ENCODE results near the gene OSBPL10. TPM values are rescaled to one million over a fixed set of nuclear protein-coding genes. Genes with fewer than 3 reads are reported as not detected.

The OSBPL10 gene
- polyA plus RNA-seq, 1 donor, result 12.4 TPM

DNA sequence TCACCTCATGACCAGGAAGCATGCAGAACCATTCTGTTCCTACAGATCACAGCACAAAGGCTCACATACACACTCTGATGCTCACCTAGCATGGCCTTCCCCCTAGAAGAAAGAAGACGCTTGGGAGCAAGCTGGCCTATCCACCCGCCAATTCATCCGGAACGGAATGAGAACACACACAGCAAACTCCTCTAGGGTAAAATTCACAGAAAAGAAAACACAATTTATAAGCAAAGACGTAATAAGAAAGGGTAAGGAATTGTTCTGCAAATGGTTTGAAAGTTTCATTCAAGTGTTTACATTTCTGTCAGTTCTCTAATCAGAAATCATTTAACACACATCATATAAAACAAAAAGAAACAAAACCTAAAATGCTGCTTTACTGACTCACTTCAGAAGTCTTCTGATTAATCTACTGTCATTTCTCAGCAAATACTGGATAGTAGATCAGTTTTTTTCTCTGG is 218.1 kb downstream of the OSBPL10 start:
- Histone ChIP-seq H3K27ac (ENCODE audit: low read length) (no peak overlapping the region), H3K9me3 (ENCODE audit: control insufficient read depth, low read depth, low read length) (no peaks in the 10 kb centered on the region), H3K27me3 (ENCODE audit: control insufficient read depth, insufficient read depth, low read length) (no peaks in the 10 kb centered on the region), H3K36me3 (ENCODE audit: control insufficient read depth, insufficient read depth, low read length) (no peaks in the 10 kb centered on the region), H3K4me1 (ENCODE audit: control insufficient read depth, insufficient read depth, low read length) (no peaks in the 10 kb centered on the region), H3K4me3 (ENCODE audit: low read length) (no peak overlapping the region)
- DNase-seq, result no peak
- 67% methylated on average over 1 of the region's 5 CpGs for WGBS (ENCODE audit: insufficient coverage, low lambda C conversion rate)

DNA sequence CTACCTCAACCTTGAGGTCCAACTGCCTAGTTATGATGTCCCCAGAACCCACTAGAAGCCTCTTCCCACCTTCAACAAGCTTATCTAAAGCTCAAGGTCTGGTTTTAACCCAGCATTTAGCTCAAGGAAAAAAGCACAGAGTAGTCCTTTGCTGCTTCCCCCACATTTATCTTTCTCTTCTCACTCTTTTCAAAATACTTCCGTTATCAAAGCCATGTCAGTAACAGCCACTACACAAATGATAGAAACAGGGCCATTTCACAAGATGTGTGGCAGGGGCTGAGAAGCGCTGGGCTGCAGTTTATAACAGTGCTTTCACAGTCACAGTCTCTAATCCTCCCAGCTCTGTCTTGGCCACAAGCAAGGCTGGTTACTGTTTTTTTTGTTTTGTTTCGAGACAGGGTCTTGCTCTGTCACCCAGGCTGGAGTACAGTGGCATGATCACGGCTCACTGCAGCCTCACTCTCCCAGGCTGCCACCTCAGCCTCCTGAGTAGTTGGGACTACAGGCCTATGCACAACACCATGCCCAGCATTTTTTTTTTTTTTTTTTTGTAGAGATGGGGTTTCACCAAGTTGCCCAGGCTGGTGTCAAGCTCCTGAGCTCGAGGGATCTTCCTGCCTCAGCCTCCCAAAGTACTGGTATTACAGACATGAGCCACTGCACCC is 218.8 kb downstream of the OSBPL10 start:
- no peak overlapping the region for H3K4me3 ChIP-seq (ENCODE audit: low read length)
- DNase-seq, result no peak
- H3K4me1 ChIP-seq (ENCODE audit: control insufficient read depth, insufficient read depth, low read length), result no peaks in the 10 kb centered on the region
- H3K36me3 ChIP-seq (ENCODE audit: control insufficient read depth, insufficient read depth, low read length), result no peaks in the 10 kb centered on the region
- H3K27ac ChIP-seq (ENCODE audit: low read length), result no peak overlapping the region
- H3K9me3 ChIP-seq (ENCODE audit: control insufficient read depth, low read depth, low read length), result no peaks in the 10 kb centered on the region
- H3K27me3 ChIP-seq (ENCODE audit: control insufficient read depth, insufficient read depth, low read length), result no peaks in the 10 kb centered on the region
- 100% methylated on average over 1 of the region's 5 CpGs for WGBS (ENCODE audit: insufficient coverage, low lambda C conversion rate)

DNA sequence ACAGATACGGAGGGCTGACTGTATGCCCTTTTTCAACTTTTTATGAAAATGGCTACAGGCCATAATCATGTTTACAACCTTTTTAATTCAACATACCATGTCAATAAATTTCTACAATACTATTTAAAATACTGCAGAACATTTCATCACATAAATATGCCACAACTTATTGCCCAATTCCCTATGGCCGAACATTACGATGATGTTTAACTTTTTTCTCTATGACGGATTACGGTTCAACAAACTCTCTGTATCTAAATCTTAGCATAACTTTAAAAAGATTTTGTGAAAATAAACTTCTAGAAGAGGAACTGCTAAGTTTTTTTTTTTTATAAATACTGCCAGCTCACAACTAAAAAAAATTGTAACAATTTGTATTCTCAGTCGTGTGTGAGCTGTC is 220.4 kb downstream of the OSBPL10 start:
- no peak overlapping the region for H3K27ac ChIP-seq (ENCODE audit: low read length)
- no peaks in the 10 kb centered on the region for H3K36me3 ChIP-seq (ENCODE audit: control insufficient read depth, insufficient read depth, low read length)
- H3K4me3 ChIP-seq (ENCODE audit: low read length), result no peak overlapping the region
- no peaks in the 10 kb centered on the region for H3K27me3 ChIP-seq (ENCODE audit: control insufficient read depth, insufficient read depth, low read length)
- no peak for DNase-seq
- 97% methylated on average over 5 of the region's 6 CpGs for WGBS (ENCODE audit: insufficient coverage, low lambda C conversion rate)
- no peaks in the 10 kb centered on the region for H3K9me3 ChIP-seq (ENCODE audit: control insufficient read depth, low read depth, low read length)
- H3K4me1 ChIP-seq (ENCODE audit: control insufficient read depth, insufficient read depth, low read length), result no peaks in the 10 kb centered on the region

DNA sequence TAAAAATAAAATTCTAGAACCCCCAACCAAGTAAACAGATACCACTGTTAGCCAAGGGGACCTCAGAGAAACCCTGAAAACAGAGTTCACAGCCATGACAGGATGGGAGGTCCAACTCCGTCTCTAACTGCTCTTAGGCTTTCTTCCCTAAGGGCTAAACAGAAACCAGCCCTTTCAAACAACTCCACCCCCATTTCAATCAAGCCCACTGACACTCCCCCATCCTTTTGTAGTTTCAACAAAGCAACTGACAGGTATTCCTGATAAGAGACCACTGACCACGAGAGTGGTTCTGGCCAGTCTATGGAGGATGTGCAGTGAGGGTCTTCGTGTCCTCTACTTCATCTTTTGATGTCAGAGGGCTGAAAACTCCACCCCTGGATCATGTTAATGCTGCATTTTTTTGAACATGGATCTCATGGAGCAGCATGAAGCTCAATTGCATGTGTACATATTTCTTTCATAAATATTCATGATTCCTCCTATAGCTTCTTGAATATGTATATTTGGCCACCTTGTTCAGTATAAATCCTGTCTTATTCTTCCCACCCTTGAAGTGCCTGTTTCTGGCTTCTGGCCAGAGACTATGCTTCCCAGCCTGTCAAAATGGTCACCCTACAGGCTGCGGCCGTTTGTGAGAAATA is 222.6 kb downstream of the OSBPL10 start:
- Histone ChIP-seq H3K4me1 (ENCODE audit: control insufficient read depth, insufficient read depth, low read length) (no peaks in the 10 kb centered on the region), H3K9me3 (ENCODE audit: control insufficient read depth, low read depth, low read length) (no peaks in the 10 kb centered on the region), H3K27ac (ENCODE audit: low read length) (no peak overlapping the region), H3K36me3 (ENCODE audit: control insufficient read depth, insufficient read depth, low read length) (no peaks in the 10 kb centered on the region), H3K4me3 (ENCODE audit: low read length) (no peak overlapping the region), H3K27me3 (ENCODE audit: control insufficient read depth, insufficient read depth, low read length) (no peaks in the 10 kb centered on the region)
- no CpG with 5 or more reads among the region's 5 CpGs for WGBS (ENCODE audit: insufficient coverage, low lambda C conversion rate)
- no peak for DNase-seq

DNA sequence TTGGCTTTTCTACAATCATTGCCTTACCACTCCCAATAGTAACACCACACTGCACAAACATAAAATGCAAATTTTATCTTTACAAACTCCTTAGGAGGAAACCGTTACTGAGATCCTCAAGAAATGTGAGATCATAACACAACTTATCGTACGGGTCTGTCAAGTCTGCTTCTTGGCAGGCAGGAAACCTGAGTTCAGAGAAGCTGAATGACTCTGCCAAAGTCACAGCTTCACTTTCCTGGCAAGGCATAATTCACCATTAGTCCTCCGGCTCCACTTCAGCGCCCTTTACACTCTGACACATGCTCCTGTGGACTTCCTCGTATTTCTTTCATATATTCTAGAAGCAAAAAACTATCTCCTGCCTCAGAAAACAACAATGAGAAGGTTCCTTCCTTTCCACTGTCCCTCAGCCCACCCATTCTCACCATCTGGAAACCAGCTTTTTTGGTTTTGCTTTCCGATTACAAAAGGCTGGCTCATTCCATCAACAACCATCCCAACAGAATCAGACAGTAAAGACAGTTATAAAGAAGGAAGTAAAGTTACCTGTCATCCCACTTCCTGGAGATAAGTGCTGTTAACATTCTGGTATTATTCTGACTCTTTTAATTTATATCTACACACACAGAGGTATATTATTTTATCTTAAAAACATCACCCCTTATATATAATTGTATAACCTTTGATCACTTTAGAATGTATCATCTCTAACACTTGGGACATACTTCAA is 225.0 kb downstream of the OSBPL10 start:
- 76% methylated on average over 3 of the region's 7 CpGs for WGBS (ENCODE audit: insufficient coverage, low lambda C conversion rate)
- DNase-seq, result no peak
- Histone ChIP-seq H3K9me3 (ENCODE audit: control insufficient read depth, low read depth, low read length) (no peaks in the 10 kb centered on the region), H3K27me3 (ENCODE audit: control insufficient read depth, insufficient read depth, low read length) (no peaks in the 10 kb centered on the region), H3K4me1 (ENCODE audit: control insufficient read depth, insufficient read depth, low read length) (peaks cover 2% of the 10 kb centered on the region), H3K36me3 (ENCODE audit: control insufficient read depth, insufficient read depth, low read length) (no peaks in the 10 kb centered on the region), H3K27ac (ENCODE audit: low read length) (no peak overlapping the region), H3K4me3 (ENCODE audit: low read length) (no peak overlapping the region)

DNA sequence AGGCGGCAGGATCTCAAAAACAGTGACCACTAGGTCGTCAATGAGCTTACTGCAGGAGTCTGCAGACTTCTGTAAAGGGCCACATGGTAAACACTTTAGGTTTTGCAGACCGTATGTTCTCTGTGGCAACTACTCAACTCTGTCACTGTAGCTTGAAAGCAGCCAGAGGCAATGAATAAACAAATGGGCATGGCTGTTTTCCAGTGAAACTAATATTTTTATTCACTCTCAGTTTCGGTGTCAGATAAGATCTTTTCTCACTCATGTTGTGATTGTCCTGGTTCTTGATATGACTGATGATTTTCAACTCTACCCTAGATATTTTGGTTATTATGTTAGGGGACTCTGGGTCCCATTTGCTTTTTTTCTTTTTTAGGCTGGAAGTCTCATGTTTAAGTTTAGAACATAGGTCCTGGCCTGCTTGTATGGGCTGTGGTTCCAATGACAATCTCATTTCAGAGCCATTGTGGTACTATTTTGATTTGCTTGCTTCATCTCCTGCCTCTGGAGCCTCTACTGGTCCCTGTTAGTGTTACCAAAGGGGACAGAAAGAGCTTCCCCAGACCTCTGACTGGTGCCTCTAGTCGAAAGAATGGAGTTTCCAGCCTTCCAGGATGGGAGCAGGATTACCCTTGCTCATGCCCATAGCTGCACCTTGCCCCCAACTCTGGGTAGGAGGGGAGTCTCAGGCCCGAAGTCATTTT is 226.3 kb downstream of the OSBPL10 start:
- Histone ChIP-seq H3K4me3 (ENCODE audit: low read length) (no peak overlapping the region), H3K4me1 (ENCODE audit: control insufficient read depth, insufficient read depth, low read length) (peaks cover 2% of the 10 kb centered on the region), H3K27ac (ENCODE audit: low read length) (no peak overlapping the region), H3K27me3 (ENCODE audit: control insufficient read depth, insufficient read depth, low read length) (no peaks in the 10 kb centered on the region), H3K9me3 (ENCODE audit: control insufficient read depth, low read depth, low read length) (no peaks in the 10 kb centered on the region), H3K36me3 (ENCODE audit: control insufficient read depth, insufficient read depth, low read length) (no peaks in the 10 kb centered on the region)
- no peak for DNase-seq
- WGBS (ENCODE audit: insufficient coverage, low lambda C conversion rate), result 100% methylated on average over 1 of the region's 6 CpGs

DNA sequence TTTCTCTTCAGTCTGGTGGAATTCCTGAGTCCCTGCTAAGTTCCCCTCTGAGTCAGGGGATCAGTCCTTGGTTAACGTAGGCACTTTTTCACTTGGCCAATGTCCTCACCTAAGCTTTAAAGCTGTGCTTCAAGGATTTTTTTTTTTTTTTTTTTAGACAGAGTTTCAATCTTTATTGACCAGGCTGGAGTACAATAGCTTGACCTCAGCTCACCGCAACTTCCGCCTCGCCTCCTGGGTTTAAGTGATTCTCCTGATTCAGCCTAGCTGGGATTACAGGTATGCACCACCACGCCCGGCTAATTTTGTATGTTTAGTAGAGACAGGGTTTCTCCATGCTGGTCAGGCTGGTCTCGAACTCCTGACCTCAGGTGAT is 228.0 kb downstream of the OSBPL10 start:
- no peak for DNase-seq
- no peak overlapping the region for H3K4me3 ChIP-seq (ENCODE audit: low read length)
- peaks cover 2% of the 10 kb centered on the region for H3K4me1 ChIP-seq (ENCODE audit: control insufficient read depth, insufficient read depth, low read length)
- H3K9me3 ChIP-seq (ENCODE audit: control insufficient read depth, low read depth, low read length), result no peaks in the 10 kb centered on the region
- no peaks in the 10 kb centered on the region for H3K36me3 ChIP-seq (ENCODE audit: control insufficient read depth, insufficient read depth, low read length)
- H3K27me3 ChIP-seq (ENCODE audit: control insufficient read depth, insufficient read depth, low read length), result no peaks in the 10 kb centered on the region
- H3K27ac ChIP-seq (ENCODE audit: low read length), result no peak overlapping the region
- 80% methylated on average over 1 of the region's 7 CpGs for WGBS (ENCODE audit: insufficient coverage, low lambda C conversion rate)

DNA sequence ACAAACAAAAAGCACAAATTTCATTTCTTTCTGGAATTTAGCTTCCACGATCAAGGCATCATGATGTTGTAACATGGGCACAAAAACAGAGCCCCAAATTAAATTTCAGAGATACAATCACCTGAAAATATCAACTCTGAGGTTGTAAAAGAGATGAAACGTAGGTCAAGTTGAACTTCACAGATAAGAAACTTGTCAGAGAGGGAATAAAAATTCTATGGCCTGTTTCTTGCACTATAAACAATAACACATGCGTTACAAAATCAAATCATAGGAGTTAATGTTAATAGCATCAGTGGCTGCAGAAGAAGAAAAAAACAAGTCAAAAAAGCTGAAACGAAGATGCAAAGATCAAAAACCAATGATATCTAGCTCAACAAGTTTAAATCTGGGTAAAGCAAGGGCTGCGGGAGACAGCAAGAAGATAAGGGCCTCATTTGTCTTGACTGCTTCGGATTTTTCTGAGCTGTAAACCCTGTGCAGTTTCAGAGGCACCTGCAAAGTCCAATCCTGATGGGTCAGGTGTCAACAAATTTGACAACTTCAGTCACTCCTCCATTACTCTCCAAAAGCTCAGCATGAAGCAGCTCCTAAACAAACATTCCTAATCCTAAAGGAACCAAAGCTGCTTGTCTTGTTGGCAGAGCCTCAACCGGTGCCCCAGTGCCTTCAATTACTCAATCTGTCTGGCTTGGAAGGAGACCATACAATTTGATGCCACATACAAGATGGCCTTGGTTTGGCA is 228.6 kb downstream of the OSBPL10 start:
- H3K27me3 ChIP-seq (ENCODE audit: control insufficient read depth, insufficient read depth, low read length), result no peaks in the 10 kb centered on the region
- H3K36me3 ChIP-seq (ENCODE audit: control insufficient read depth, insufficient read depth, low read length), result no peaks in the 10 kb centered on the region
- 33% methylated on average over 2 of the region's 7 CpGs for WGBS (ENCODE audit: insufficient coverage, low lambda C conversion rate)
- no peak for DNase-seq
- peaks cover 2% of the 10 kb centered on the region for H3K4me1 ChIP-seq (ENCODE audit: control insufficient read depth, insufficient read depth, low read length)
- no peak overlapping the region for H3K4me3 ChIP-seq (ENCODE audit: low read length)
- no peak overlapping the region for H3K27ac ChIP-seq (ENCODE audit: low read length)
- H3K9me3 ChIP-seq (ENCODE audit: control insufficient read depth, low read depth, low read length), result no peaks in the 10 kb centered on the region

DNA sequence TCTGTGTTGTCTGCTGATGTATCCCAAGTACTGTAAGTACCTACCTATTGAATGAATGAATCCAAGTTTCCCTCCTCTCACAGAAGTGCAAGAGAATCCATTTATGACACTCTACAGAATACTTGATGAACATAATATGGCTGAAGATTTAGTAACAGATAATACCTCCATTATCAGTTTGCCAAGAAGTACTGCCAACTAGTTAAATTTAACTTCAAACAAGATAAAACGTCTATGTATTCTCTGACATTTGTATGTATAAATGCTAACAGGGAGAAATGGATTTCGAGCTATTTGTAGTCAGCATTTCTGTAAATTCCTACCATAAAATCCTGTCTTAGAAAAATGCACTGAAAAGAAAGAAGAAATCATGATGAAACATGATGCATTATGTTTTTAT is 230.7 kb downstream of the OSBPL10 start:
- H3K9me3 ChIP-seq (ENCODE audit: control insufficient read depth, low read depth, low read length), result no peaks in the 10 kb centered on the region
- H3K4me1 ChIP-seq (ENCODE audit: control insufficient read depth, insufficient read depth, low read length), result peaks cover 2% of the 10 kb centered on the region
- H3K27me3 ChIP-seq (ENCODE audit: control insufficient read depth, insufficient read depth, low read length), result no peaks in the 10 kb centered on the region
- H3K4me3 ChIP-seq (ENCODE audit: low read length), result no peak overlapping the region
- no peaks in the 10 kb centered on the region for H3K36me3 ChIP-seq (ENCODE audit: control insufficient read depth, insufficient read depth, low read length)
- H3K27ac ChIP-seq (ENCODE audit: low read length), result no peak overlapping the region
- no peak for DNase-seq
- 100% methylated on average over 1 of the region's 2 CpGs for WGBS (ENCODE audit: insufficient coverage, low lambda C conversion rate)

DNA sequence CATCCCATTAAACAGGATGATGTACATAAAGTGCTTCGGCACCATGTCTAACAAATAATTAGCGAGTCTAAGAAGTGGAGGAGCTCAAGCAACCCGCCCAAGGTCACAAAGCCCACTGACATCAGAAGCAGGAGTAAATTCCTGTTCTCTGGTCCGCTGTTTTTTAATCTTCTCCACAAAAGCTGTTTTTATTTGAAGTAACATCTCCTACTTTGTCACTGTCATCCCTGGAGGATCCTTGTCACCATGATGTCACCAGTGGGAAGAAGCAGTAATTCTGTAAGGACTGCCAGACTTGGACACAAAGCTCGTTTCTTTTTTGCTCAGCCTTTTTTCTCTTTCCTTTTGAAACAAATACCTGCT is 232.1 kb downstream of the OSBPL10 start:
- no peak overlapping the region for H3K4me3 ChIP-seq (ENCODE audit: low read length)
- no peaks in the 10 kb centered on the region for H3K9me3 ChIP-seq (ENCODE audit: control insufficient read depth, low read depth, low read length)
- peaks cover 2% of the 10 kb centered on the region for H3K4me1 ChIP-seq (ENCODE audit: control insufficient read depth, insufficient read depth, low read length)
- DNase-seq, result no peak
- 14% methylated on average over 1 of the region's 5 CpGs for WGBS (ENCODE audit: insufficient coverage, low lambda C conversion rate)
- H3K27me3 ChIP-seq (ENCODE audit: control insufficient read depth, insufficient read depth, low read length), result no peaks in the 10 kb centered on the region
- H3K27ac ChIP-seq (ENCODE audit: low read length), result no peak overlapping the region
- no peaks in the 10 kb centered on the region for H3K36me3 ChIP-seq (ENCODE audit: control insufficient read depth, insufficient read depth, low read length)

All from large intestine (tissue), 3 donors.